Neural progenitor cell (in vitro differentiated cells): ENCODE results near the gene LAPTM4A.

ENCODE experiments used
- EZH2 ChIP-seq: fragments of 200-600 bp; sonication (generic); IDR thresholded peaks from 2 replicates; pipeline ENCODE4 v1.6.1; 2017; ENCODE audit warnings: antibody characterized with exemption, mild to moderate bottlenecking, moderate library complexity
- EZH2phosphoT487 ChIP-seq: fragments of 200-600 bp; sonication (generic); IDR thresholded peaks from 2 replicates; pipeline ENCODE4 v1.6.1; 2017; ENCODE audit warnings: antibody characterized with exemption
- TF ChIP-seq, protein P1 (sequence below): fragments of 200-600 bp; sonication (generic); IDR thresholded peaks from 2 replicates; pipeline ENCODE4 v1.5.1; 2017; ENCODE audit warnings: antibody characterized with exemption, mild to moderate bottlenecking

GRCh38 chr2:20027705-20028434 is 23.6 kb downstream of the LAPTM4A start:
- TF ChIP-seq, protein P1, sequence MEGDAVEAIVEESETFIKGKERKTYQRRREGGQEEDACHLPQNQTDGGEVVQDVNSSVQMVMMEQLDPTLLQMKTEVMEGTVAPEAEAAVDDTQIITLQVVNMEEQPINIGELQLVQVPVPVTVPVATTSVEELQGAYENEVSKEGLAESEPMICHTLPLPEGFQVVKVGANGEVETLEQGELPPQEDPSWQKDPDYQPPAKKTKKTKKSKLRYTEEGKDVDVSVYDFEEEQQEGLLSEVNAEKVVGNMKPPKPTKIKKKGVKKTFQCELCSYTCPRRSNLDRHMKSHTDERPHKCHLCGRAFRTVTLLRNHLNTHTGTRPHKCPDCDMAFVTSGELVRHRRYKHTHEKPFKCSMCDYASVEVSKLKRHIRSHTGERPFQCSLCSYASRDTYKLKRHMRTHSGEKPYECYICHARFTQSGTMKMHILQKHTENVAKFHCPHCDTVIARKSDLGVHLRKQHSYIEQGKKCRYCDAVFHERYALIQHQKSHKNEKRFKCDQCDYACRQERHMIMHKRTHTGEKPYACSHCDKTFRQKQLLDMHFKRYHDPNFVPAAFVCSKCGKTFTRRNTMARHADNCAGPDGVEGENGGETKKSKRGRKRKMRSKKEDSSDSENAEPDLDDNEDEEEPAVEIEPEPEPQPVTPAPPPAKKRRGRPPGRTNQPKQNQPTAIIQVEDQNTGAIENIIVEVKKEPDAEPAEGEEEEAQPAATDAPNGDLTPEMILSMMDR: no peak
- TF ChIP-seq EZH2 (no peak), EZH2phosphoT487 (no peak)
